ENCODE measurements around the gene PTX3.

The PTX3 gene

GRCh38 chr3:157475921-157476414 is 39.3 kb downstream of the PTX3 start:
- Mint-ChIP-seq H3K36me3 (ENCODE audit: low read depth) (no peaks in the 10 kb centered on the region), H3K27ac (no peak overlapping the region), H3K27me3 (ENCODE audit: low read depth) (no peaks in the 10 kb centered on the region), H3K9me3 (no peaks in the 10 kb centered on the region), H3K4me3 (no peak overlapping the region), H3K4me1 (ENCODE audit: low read depth) (no peaks in the 10 kb centered on the region)

GRCh38 chr3:157477441-157477840 is 40.8 kb downstream of the PTX3 start:
- Mint-ChIP-seq H3K4me1 (ENCODE audit: low read depth) (no peaks in the 10 kb centered on the region), H3K27me3 (ENCODE audit: low read depth) (no peaks in the 10 kb centered on the region), H3K27ac (no peak overlapping the region), H3K36me3 (ENCODE audit: low read depth) (no peaks in the 10 kb centered on the region), H3K9me3 (no peaks in the 10 kb centered on the region), H3K4me3 (no peak overlapping the region)

GRCh38 chr3:157479464-157480243 is 43.0 kb downstream of the PTX3 start:
- Mint-ChIP-seq H3K36me3 (ENCODE audit: low read depth) (no peaks in the 10 kb centered on the region), H3K4me3 (no peak overlapping the region), H3K9me3 (no peaks in the 10 kb centered on the region), H3K27ac (no peak overlapping the region), H3K27me3 (ENCODE audit: low read depth) (no peaks in the 10 kb centered on the region), H3K4me1 (ENCODE audit: low read depth) (no peaks in the 10 kb centered on the region)

GRCh38 chr3:157487339-157487738 is 50.7 kb downstream of the PTX3 start:
- H3K4me1 Mint-ChIP-seq (ENCODE audit: low read depth): no peaks in the 10 kb centered on the region
- H3K4me3 Mint-ChIP-seq: no peak overlapping the region
- no peaks in the 10 kb centered on the region for H3K9me3 Mint-ChIP-seq
- H3K36me3 Mint-ChIP-seq (ENCODE audit: low read depth): no peaks in the 10 kb centered on the region
- H3K27ac Mint-ChIP-seq: no peak overlapping the region
- H3K27me3 Mint-ChIP-seq (ENCODE audit: low read depth): peaks cover 10% of the 10 kb centered on the region

- H3K4me1 Mint-ChIP-seq (ENCODE audit: low read depth): no peaks in the 10 kb centered on the region
- no peak overlapping the region for H3K27ac Mint-ChIP-seq
- peaks cover 10% of the 10 kb centered on the region for H3K27me3 Mint-ChIP-seq (ENCODE audit: low read depth)
- H3K36me3 Mint-ChIP-seq (ENCODE audit: low read depth): no peaks in the 10 kb centered on the region
- no peaks in the 10 kb centered on the region for H3K9me3 Mint-ChIP-seq
- H3K4me3 Mint-ChIP-seq: no peak overlapping the region
Measured at GRCh38 chr3:157488144-157488543, 51.5 kb downstream of the PTX3 start.

GRCh38 chr3:157491136-157491535 is 54.5 kb downstream of the PTX3 start:
- no peaks in the 10 kb centered on the region for H3K9me3 Mint-ChIP-seq
- H3K4me3 Mint-ChIP-seq: no peak overlapping the region
- H3K4me1 Mint-ChIP-seq (ENCODE audit: low read depth): no peaks in the 10 kb centered on the region
- no peak overlapping the region for H3K27ac Mint-ChIP-seq
- peaks cover 14% of the 10 kb centered on the region for H3K27me3 Mint-ChIP-seq (ENCODE audit: low read depth)
- H3K36me3 Mint-ChIP-seq (ENCODE audit: low read depth): no peaks in the 10 kb centered on the region

All from T-helper 1 cell treated with Interleukin-12 subunit alpha and Interleukin-12 subunit beta and Interleukin-4 antibody, amounts not matched to agents 30 μg/mL and 1 μg/mL, for 36 hours (primary cell).